HepG2 (cell line): ENCODE results near the gene MCOLN1. TPM values are rescaled to one million over a fixed set of nuclear protein-coding genes. Genes with fewer than 3 reads are reported as not detected.

ENCODE experiments used
- ARHGAP35 ChIP-seq: sonication (generic); formaldehyde crosslinking; IDR thresholded peaks from 2 replicates; pipeline ENCODE4 v1.9.0; 2022; ENCODE audit warnings: mild to moderate bottlenecking, inconsistent platforms, moderate library complexity, missing genetic modification reagents, borderline replicate concordance
- DPF2 ChIP-seq: sonication (generic); formaldehyde crosslinking; IDR thresholded peaks from 2 replicates; pipeline ENCODE4 v1.4.0; 2020; ENCODE audit warnings: mild to moderate bottlenecking, low read depth, missing genetic modification reagents, borderline replicate concordance
- GMEB1 ChIP-seq: sonication (generic); formaldehyde crosslinking; IDR thresholded peaks from 2 replicates; pipeline ENCODE4 v1.5.1; 2020; ENCODE audit warnings: missing genetic modification reagents, mild to moderate bottlenecking, borderline replicate concordance
- HIVEP1 ChIP-seq: sonication (generic); formaldehyde crosslinking; IDR thresholded peaks from 2 replicates; pipeline ENCODE4 v1.4.0; 2020; ENCODE audit warnings: mild to moderate bottlenecking, missing genetic modification reagents
- HOXD1 ChIP-seq: sonication (generic); formaldehyde crosslinking; IDR thresholded peaks from 2 replicates; pipeline ENCODE4 v1.5.0; 2020; ENCODE audit warnings: missing genetic modification reagents
- IKZF1 ChIP-seq: fragments of 450-650 bp; IDR thresholded peaks from 2 replicates; pipeline ENCODE4 v1.7.1; 2016
- NKX3-1 ChIP-seq: sonication (generic); formaldehyde crosslinking; IDR thresholded peaks from 2 replicates; pipeline ENCODE4 v1.5.0; 2020; ENCODE audit warnings: missing genetic modification reagents
- PRMT3 ChIP-seq: sonication (generic); formaldehyde crosslinking; IDR thresholded peaks from 2 replicates; pipeline ENCODE4 v1.8.1; 2022; ENCODE audit warnings: low read depth, mild to moderate bottlenecking, moderate library complexity, missing genetic modification reagents, borderline replicate concordance
- RFX1 ChIP-seq: fragments of 450-650 bp; IDR thresholded peaks from 2 replicates; pipeline ENCODE4 v1.6.1; 2017
- SYNCRIP ChIP-seq: fragments of 200-400 bp; formaldehyde crosslinking; IDR thresholded peaks from 2 replicates; pipeline ENCODE4 v1.6.1; 2018; ENCODE audit warnings: mild to moderate bottlenecking, low read depth, low read length; ENCODE audit not compliant: insufficient read depth
- WIZ ChIP-seq: sonication (generic); formaldehyde crosslinking; IDR thresholded peaks from 2 replicates; pipeline ENCODE4 v1.5.1; 2020; ENCODE audit warnings: mild to moderate bottlenecking, missing genetic modification reagents
- ZFYVE20 ChIP-seq: sonication (generic); formaldehyde crosslinking; IDR thresholded peaks from 2 replicates; pipeline ENCODE4 v1.8.0; 2023; ENCODE audit warnings: low read depth, mild to moderate bottlenecking, moderate library complexity, missing genetic modification reagents, borderline replicate concordance
- ZNF230 ChIP-seq: sonication (generic); formaldehyde crosslinking; IDR thresholded peaks from 2 replicates; pipeline ENCODE4 v1.4.0; 2020; ENCODE audit warnings: mild to moderate bottlenecking, missing genetic modification reagents
- ZNF577 ChIP-seq: sonication (generic); formaldehyde crosslinking; IDR thresholded peaks from 2 replicates; pipeline ENCODE4 v1.4.0; 2020; ENCODE audit warnings: mild to moderate bottlenecking, low read depth, missing genetic modification reagents, borderline replicate concordance
- polyA plus RNA-seq, 8 experiments: library from polyadenylated mRNA; depleted of rRNA in 3 of 8; stranded (reverse) in 7 of 8; unstranded in 1 of 8; fragments of >200 nt; fragmentation: Illumina TruSeq in 4 of 8; extraction: Trizol in 4 of 8; gene quantifications; 2 replicates each; pipeline versions ENCODE4 v1.2.1 to v1.2.3, GENCODE V29; 2011 to 2016; ENCODE audit warnings: low read depth in 4 of 8, missing spikeins in 1 of 8, mixed read lengths in 1 of 8; ENCODE audit not compliant: insufficient read depth in 1 of 8
- total RNA-seq, 5 experiments: library from RNA; depleted of rRNA; stranded (reverse); fragments of >200 nt; fragmentation: Illumina TruSeq; extraction: Trizol; gene quantifications; 2 replicates each; pipeline ENCODE4 v1.2.3, GENCODE V29; 2016; ENCODE audit warnings: low read depth in 1 of 5
- TF ChIP-seq, protein P1 (sequence below): sonication (generic); formaldehyde crosslinking; IDR thresholded peaks from 2 replicates; pipeline ENCODE4 v1.9.0; 2022; ENCODE audit warnings: missing genetic modification reagents, mild to moderate bottlenecking, borderline replicate concordance
- TF ChIP-seq, protein P2 (sequence below), 2 experiments: fragments of 450-650 bp in 1 of 2; sonication (generic) in 1 of 2; formaldehyde crosslinking in 1 of 2; IDR thresholded peaks; 2 replicates each; pipeline versions ENCODE4 v1.6.1 to v1.8.0; 2016 to 2022; ENCODE audit warnings: antibody characterized with exemption in 1 of 2, mild to moderate bottlenecking in 1 of 2, missing genetic modification reagents in 1 of 2
- TF ChIP-seq, protein P3 (sequence below): sonication (generic); formaldehyde crosslinking; IDR thresholded peaks from 2 replicates; pipeline ENCODE4 v1.4.0; 2020; ENCODE audit warnings: mild to moderate bottlenecking, missing genetic modification reagents

MCOLN1 gene
- total and polyA plus RNA-seq, 2 of the 13 experiments (the other 11 are each of a cell fraction or from before 2014, with no cell fraction given), result 3.4 to 15.7 TPM

DNA sequence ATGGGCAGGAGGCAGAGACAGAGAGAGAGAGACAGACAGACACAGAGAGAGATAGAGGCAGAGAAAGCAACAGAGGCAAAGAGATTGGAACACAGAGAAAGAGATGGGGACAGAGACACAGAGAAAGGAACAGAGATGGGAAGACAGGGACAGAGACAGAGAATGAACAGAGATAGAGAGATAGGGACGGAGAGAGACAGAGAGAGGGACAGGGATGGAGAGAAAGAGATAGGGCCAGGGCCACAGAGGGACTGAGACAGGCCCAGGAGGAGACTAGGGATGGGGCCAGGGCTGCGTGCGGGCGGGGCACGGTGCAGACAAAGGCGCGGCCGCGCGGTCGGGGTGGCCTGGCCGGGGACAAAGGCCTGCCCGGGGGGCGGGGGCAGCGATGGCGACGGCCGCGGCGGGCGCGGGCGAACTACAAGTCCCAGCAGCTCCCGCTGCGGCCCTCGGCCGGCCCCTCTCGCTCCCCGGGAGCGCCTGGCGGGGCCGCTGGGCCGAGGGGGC, 6.7 kb upstream of the MCOLN1 start, which contains the start of gene ZNF358 (continued):
- TF ChIP-seq, protein P1, sequence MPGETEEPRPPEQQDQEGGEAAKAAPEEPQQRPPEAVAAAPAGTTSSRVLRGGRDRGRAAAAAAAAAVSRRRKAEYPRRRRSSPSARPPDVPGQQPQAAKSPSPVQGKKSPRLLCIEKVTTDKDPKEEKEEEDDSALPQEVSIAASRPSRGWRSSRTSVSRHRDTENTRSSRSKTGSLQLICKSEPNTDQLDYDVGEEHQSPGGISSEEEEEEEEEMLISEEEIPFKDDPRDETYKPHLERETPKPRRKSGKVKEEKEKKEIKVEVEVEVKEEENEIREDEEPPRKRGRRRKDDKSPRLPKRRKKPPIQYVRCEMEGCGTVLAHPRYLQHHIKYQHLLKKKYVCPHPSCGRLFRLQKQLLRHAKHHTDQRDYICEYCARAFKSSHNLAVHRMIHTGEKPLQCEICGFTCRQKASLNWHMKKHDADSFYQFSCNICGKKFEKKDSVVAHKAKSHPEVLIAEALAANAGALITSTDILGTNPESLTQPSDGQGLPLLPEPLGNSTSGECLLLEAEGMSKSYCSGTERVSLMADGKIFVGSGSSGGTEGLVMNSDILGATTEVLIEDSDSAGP (CRISPR knock-in tag), result no peak
- TF ChIP-seq DPF2 (CRISPR knock-in tag), result no peak
- no peak for TF ChIP-seq WIZ (CRISPR knock-in tag)
- TF ChIP-seq IKZF1, result no peak
- no peak for TF ChIP-seq GMEB1 (CRISPR knock-in tag)
- no peak for TF ChIP-seq RFX1
- TF ChIP-seq PRMT3, result no peak
- TF ChIP-seq, protein P2, sequence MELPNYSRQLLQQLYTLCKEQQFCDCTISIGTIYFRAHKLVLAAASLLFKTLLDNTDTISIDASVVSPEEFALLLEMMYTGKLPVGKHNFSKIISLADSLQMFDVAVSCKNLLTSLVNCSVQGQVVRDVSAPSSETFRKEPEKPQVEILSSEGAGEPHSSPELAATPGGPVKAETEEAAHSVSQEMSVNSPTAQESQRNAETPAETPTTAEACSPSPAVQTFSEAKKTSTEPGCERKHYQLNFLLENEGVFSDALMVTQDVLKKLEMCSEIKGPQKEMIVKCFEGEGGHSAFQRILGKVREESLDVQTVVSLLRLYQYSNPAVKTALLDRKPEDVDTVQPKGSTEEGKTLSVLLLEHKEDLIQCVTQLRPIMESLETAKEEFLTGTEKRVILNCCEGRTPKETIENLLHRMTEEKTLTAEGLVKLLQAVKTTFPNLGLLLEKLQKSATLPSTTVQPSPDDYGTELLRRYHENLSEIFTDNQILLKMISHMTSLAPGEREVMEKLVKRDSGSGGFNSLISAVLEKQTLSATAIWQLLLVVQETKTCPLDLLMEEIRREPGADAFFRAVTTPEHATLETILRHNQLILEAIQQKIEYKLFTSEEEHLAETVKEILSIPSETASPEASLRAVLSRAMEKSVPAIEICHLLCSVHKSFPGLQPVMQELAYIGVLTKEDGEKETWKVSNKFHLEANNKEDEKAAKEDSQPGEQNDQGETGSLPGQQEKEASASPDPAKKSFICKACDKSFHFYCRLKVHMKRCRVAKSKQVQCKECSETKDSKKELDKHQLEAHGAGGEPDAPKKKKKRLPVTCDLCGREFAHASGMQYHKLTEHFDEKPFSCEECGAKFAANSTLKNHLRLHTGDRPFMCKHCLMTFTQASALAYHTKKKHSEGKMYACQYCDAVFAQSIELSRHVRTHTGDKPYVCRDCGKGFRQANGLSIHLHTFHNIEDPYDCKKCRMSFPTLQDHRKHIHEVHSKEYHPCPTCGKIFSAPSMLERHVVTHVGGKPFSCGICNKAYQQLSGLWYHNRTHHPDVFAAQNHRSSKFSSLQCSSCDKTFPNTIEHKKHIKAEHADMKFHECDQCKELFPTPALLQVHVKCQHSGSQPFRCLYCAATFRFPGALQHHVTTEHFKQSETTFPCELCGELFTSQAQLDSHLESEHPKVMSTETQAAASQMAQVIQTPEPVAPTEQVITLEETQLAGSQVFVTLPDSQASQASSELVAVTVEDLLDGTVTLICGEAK (IDR thresholded peaks at IDR 0.05), result peak; percentile 25; the same call in 1 of the 2 replicates
- TF ChIP-seq, protein P2 (CRISPR knock-in tag; IDR thresholded peaks at IDR 0.05), result no peak
- TF ChIP-seq HIVEP1 (CRISPR knock-in tag), result no peak
- TF ChIP-seq SYNCRIP, result no peak
- no peak for TF ChIP-seq HOXD1 (CRISPR knock-in tag)
- TF ChIP-seq ZNF230 (CRISPR knock-in tag), result no peak
- TF ChIP-seq ARHGAP35 (CRISPR knock-in tag), result no peak
- TF ChIP-seq ZNF577 (CRISPR knock-in tag), result no peak
- TF ChIP-seq NKX3-1 (CRISPR knock-in tag), result no peak
- TF ChIP-seq ZFYVE20 (CRISPR knock-in tag), result no peak
- TF ChIP-seq, protein P3, sequence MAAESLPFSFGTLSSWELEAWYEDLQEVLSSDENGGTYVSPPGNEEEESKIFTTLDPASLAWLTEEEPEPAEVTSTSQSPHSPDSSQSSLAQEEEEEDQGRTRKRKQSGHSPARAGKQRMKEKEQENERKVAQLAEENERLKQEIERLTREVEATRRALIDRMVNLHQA (CRISPR knock-in tag), result no peak
